Endothelial cell (in vitro differentiated cells): ENCODE data around the gene USP17L18. TPM values are rescaled to one million over a fixed set of nuclear protein-coding genes. Genes with fewer than 3 reads are reported as not detected.
"Not testable (repeated sequence)": the region's sequence is repeated elsewhere in the genome, so short reads cannot be mapped to it uniquely, and the experiment has no call there.

Source experiments
- DNase-seq: peaks from one replicate; pipeline ENCODE4 v3.0.0; 2021; ENCODE audit warnings: low spot score
- H3K27ac Mint-ChIP-seq: one replicate; pipeline ENCODE4 v1.8.0; 2021; ENCODE audit warnings: mixed read lengths, inconsistent platforms; ENCODE audit not compliant: unreplicated experiment
- H3K27me3 Mint-ChIP-seq: one replicate; pipeline ENCODE4 v1.8.0; 2021; ENCODE audit warnings: mild to moderate bottlenecking, moderate library complexity, mixed read lengths, inconsistent platforms; ENCODE audit not compliant: unreplicated experiment
- H3K36me3 Mint-ChIP-seq: one replicate; pipeline ENCODE4 v1.8.0; 2021; ENCODE audit warnings: mild to moderate bottlenecking, low read depth, mixed read lengths, inconsistent platforms; ENCODE audit not compliant: unreplicated experiment
- H3K4me1 Mint-ChIP-seq: one replicate; pipeline ENCODE4 v1.8.0; 2021; ENCODE audit warnings: mild to moderate bottlenecking, mixed read lengths, inconsistent platforms; ENCODE audit not compliant: unreplicated experiment
- H3K4me3 Mint-ChIP-seq: one replicate; pipeline ENCODE4 v1.8.0; 2021; ENCODE audit warnings: mild to moderate bottlenecking, mixed read lengths, inconsistent platforms; ENCODE audit not compliant: unreplicated experiment
- H3K9me3 Mint-ChIP-seq: one replicate; pipeline ENCODE4 v1.8.0; 2021; ENCODE audit warnings: mixed read lengths, inconsistent platforms; ENCODE audit not compliant: unreplicated experiment
- total RNA-seq: library from RNA; stranded (reverse); fragmentation: NEBNext Ultra II Directional; extraction: Animal tissue kit (Norgen Biotek cat#: 25700); gene quantifications from one replicate; pipeline ENCODE4 v1.2.1, GENCODE V29; 2021; ENCODE audit not compliant: unreplicated experiment

USP17L18 gene
- total RNA-seq, 1 donor from 2014 or later: not detected

GRCh38 chr4:9262572-9262971 lies 14.1 kb downstream of the USP17L18 start, which contains the start of gene USP17L21:
Gene USP17L21 (plus strand): TSS chr4:9262872. CDS start chr4:9262872, 0 bp downstream.
- not testable (repeated sequence) for H3K4me3 Mint-ChIP-seq, H3K4me1 Mint-ChIP-seq, H3K36me3 Mint-ChIP-seq, H3K9me3 Mint-ChIP-seq, H3K27ac Mint-ChIP-seq, DNase-seq, H3K27me3 Mint-ChIP-seq

- H3K36me3 Mint-ChIP-seq, H3K27me3 Mint-ChIP-seq, H3K4me3 Mint-ChIP-seq, H3K9me3 Mint-ChIP-seq, DNase-seq, H3K27ac Mint-ChIP-seq, H3K4me1 Mint-ChIP-seq: not testable (repeated sequence)
Measured at GRCh38 chr4:9267319-9267718, 18.9 kb downstream of the USP17L18 start, which contains the start of gene USP17L22. Gene USP17L22 (plus strand): TSS chr4:9267619. CDS start chr4:9267619, 0 bp downstream.

GRCh38 chr4:9271719-9272118 lies 23.3 kb downstream of the USP17L18 start:
- not testable (repeated sequence) for H3K27me3 Mint-ChIP-seq, H3K4me1 Mint-ChIP-seq, H3K4me3 Mint-ChIP-seq, H3K9me3 Mint-ChIP-seq, H3K36me3 Mint-ChIP-seq, H3K27ac Mint-ChIP-seq
- peak; percentile 2 for DNase-seq

Other genes with a start within 250 kb of the USP17L18 start
- not detected for gene FAM90A26, start 78.2 kb upstream of the USP17L18 start, total RNA-seq
- not detected for gene USP17L10, start 38.0 kb upstream of the USP17L18 start, total RNA-seq
- not detected for gene USP17L11, start 33.2 kb upstream of the USP17L18 start, total RNA-seq
- not detected for gene USP17L12, start 28.5 kb upstream of the USP17L18 start, total RNA-seq
- not detected for gene USP17L13, start 23.7 kb upstream of the USP17L18 start, total RNA-seq
- gene USP17L15, start 14.2 kb upstream of the USP17L18 start, total RNA-seq: not detected
- not detected for gene USP17L17, start 4.8 kb upstream of the USP17L18 start, total RNA-seq
- gene USP17L19, start 4.7 kb downstream of the USP17L18 start, total RNA-seq: not detected
- gene USP17L20, start 9.5 kb downstream of the USP17L18 start, total RNA-seq: not detected
- gene USP17L21, start 14.2 kb downstream of the USP17L18 start, total RNA-seq: not detected
- not detected for gene USP17L22, start 19.0 kb downstream of the USP17L18 start, total RNA-seq
- not detected for gene USP17L24, start 76.5 kb downstream of the USP17L18 start, total RNA-seq
- not detected for gene USP17L25, start 81.3 kb downstream of the USP17L18 start, total RNA-seq
- not detected for gene USP17L26, start 86.0 kb downstream of the USP17L18 start, total RNA-seq
- gene USP17L5, start 90.8 kb downstream of the USP17L18 start, total RNA-seq: not detected
- gene USP17L27, start 95.5 kb downstream of the USP17L18 start, total RNA-seq: not detected
- gene USP17L28, start 100.3 kb downstream of the USP17L18 start, total RNA-seq: not detected
- not detected for gene USP17L29, start 105.0 kb downstream of the USP17L18 start, total RNA-seq
- not detected for gene USP17L30, start 114.5 kb downstream of the USP17L18 start, total RNA-seq
- not detected for gene DEFB131A, start 195.8 kb downstream of the USP17L18 start, total RNA-seq